A549 treated with dexamethasone at 1 μM for 4 hours (cell line): Measurements from ENCODE around the gene TBX10. TPM values are rescaled to one million over a fixed set of nuclear protein-coding genes. Genes with fewer than 3 reads are reported as not detected.

ENCODE experiments used
- total RNA-seq: library from RNA; stranded (reverse); fragments of 200-300 nt; extraction: Qiagen RNA extraction; gene quantifications from 5 replicates; pipeline ENCODE4 v1.2.3, GENCODE V29; 2022

Gene TBX10
- not detected in 5 replicates for total RNA-seq

GRCh38 chr11:67639438-67639859, at the start of gene TBX10:
Gene TBX10 (minus strand): TSS chr11:67639763. CDS start chr11:67639472, 291 bp downstream.

DNA sequence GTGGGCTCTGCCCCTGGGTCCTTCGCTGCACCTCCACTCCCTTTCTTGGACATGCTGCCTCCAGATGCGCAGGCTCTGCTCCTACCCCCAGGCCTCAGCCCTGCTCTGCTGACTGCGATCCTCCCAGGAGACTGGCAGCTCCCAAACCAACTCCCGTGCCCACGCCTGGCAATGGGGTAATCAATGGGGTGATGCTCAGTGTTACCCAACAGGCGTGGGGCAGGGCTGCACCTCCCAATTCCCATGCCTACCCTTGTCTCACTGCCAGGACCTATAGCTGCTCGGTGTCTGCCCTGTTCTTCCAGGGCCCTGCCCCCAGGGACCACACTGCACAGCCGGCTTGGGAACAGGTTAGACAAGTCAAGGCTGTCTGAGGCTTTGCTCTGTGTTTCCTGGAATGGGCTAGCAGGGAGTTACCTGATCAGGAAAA, 34.9 kb upstream of the TBX10 start, which contains the start of gene ALDH3B2:
ALDH3B2 (minus strand) TSS at position 182 of the 430 bp plus-strand sequence. CDS start 7,688 bp downstream, outside the sequence.

DNA sequence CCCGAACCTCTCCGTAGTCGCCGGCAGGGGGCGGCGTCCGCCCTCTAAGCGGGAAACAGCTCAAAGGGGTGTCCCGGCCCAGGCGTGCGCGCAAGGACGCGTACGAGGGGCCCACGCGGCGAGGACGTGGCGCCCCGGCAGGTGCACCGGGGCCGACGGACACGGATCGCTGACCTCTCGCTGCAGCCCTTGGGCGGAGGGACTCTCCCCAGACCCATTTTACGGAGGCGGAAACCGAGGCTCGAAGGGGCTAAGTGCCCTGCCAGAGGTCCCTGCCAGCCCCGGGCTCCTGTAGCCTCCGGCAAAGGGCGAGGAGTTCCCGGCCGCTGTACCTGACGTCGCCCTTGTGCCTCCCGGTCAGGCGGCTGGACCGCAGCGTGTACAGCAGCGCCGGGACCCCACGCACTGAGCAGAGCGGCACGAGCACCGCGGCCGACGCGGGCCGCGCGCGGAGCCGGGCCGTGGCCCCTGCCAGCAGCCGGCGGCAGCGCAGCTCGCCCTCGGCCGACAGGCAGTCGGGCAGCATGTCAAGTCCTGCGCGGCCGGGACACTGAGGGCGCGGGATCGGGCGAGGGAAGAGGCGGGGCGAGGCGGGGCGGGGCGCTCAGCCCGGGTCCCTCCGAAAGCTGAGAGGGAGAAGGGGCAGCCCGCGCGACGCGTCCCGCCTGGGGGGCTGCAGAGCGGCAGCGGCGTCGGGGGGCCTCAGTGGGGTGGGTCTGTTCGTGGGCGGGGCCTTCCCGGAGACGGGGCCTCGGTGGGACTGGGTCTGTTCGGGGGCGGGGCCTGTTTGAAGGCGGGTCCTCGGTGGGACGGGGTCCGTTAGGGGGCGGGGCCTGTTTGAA, 10.0 kb downstream of the TBX10 start, which contains the start of gene NUDT8:
NUDT8 (minus strand) TSS at position 552 of the 842 bp plus-strand sequence; CDS start at position 526, 26 bp downstream.

DNA sequence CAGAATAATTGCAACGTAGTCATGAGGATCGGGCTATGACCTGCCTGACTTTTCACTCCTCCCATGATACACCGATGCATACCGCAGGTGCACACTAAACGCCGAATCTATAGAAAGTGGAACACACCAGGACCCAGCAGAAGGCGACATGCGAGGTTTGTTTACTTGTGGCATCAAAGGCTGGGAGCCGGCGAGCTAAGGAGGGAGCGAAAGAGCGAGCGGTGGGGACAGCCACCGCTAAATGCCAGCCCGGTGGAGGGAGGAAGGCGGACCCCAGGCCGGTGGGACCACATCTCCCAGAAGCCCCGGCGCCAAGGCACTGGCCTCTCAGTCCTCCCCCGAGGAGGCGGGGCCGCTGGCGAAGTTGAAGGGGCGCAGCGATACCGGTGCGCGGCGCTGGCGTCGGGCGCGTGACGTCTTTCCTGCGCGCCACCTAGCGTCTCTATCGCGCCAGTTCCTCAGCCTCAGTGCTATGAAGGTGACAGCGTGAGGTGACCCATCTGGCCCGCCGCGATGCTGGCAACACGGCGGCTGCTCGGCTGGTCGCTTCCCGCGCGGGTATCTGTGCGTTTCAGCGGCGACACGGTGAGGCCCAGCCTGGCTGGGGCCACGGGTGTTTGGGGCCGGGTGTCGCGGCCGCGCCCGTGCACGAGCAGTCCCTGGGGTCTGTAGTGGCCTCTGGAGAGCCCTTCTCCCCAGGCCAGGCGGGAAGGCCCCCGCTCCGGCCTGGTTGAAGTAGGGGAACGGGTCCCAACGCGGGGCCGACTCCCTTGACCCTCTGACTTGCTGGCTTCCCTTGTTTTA, 32.9 kb downstream of the TBX10 start, which contains the start of gene NDUFV1:
NDUFV1 (plus strand) TSS at position 445 of the 804 bp plus-strand sequence; CDS start at position 514, 69 bp downstream.

GRCh38 chr11:67583247-67584204, 56.0 kb downstream of the TBX10 start, which contains the start of gene GSTP1:
Gene GSTP1 (plus strand): TSS chr11:67583812. CDS start chr11:67583844, 32 bp downstream.

Other genes starting within 250 kb of the TBX10 start
- 17.4 to 25.4 TPM (median 23.1 TPM) in 5 replicates for gene RAD9A, start 247.8 kb downstream of the TBX10 start, total RNA-seq
- gene PPP1CA, start 237.9 kb downstream of the TBX10 start, total RNA-seq: 264 to 298 TPM (median 276 TPM) in 5 replicates
- 0.07 to 0.22 TPM (median 0.12 TPM) in 4 of 5 replicates, not detected in the other for gene TBC1D10C, start 235.7 kb downstream of the TBX10 start, total RNA-seq
- gene CARNS1, start 224.1 kb downstream of the TBX10 start, total RNA-seq: 0.03 to 0.16 TPM (median 0.11 TPM) in 5 replicates
- gene RPS6KB2, start 211.3 kb downstream of the TBX10 start, total RNA-seq: 37.3 to 50.0 TPM (median 48.8 TPM) in 5 replicates
- gene PTPRCAP, start 202.1 kb downstream of the TBX10 start, total RNA-seq: 0.18 to 0.39 TPM (median 0.28 TPM) in 5 replicates
- gene CORO1B, start 196.3 kb downstream of the TBX10 start, total RNA-seq: 42.1 to 61.9 TPM (median 59.9 TPM) in 5 replicates
- gene GPR152, start 187.0 kb downstream of the TBX10 start, total RNA-seq: 0.07 TPM in 1 of 5 replicates, not detected in the others
- not detected in 5 replicates for gene CABP4, start 184.4 kb downstream of the TBX10 start, total RNA-seq
- gene TMEM134, start 170.5 kb downstream of the TBX10 start, total RNA-seq: 37.1 to 67.8 TPM (median 58.9 TPM) in 5 replicates
- gene AIP, start 156.7 kb downstream of the TBX10 start, total RNA-seq: 40.6 to 43.2 TPM (median 43.0 TPM) in 5 replicates
- gene PITPNM1, start 134.4 kb downstream of the TBX10 start, total RNA-seq: 21.8 to 40.9 TPM (median 38.0 TPM) in 5 replicates
- 57.8 to 84.5 TPM (median 82.5 TPM) in 5 replicates for gene CDK2AP2, start 131.6 kb downstream of the TBX10 start, total RNA-seq
- gene CABP2, start 116.3 kb downstream of the TBX10 start, total RNA-seq: not detected in 5 replicates
- 1,418 to 1,585 TPM (median 1,568 TPM) in 5 replicates for gene GSTP1, start 56.0 kb downstream of the TBX10 start, total RNA-seq
- 130 to 145 TPM (median 142 TPM) in 5 replicates for gene NDUFV1, start 32.8 kb downstream of the TBX10 start, total RNA-seq
- gene NUDT8, start 9.8 kb downstream of the TBX10 start, total RNA-seq: 8.5 to 12.6 TPM (median 11.3 TPM) in 5 replicates
- gene ACY3, start 11.0 kb upstream of the TBX10 start, total RNA-seq: 0.89 to 1.7 TPM (median 1.1 TPM) in 5 replicates
- 0.04 to 0.06 TPM (median 0.06 TPM) in 3 of 5 replicates, not detected in the others for gene ALDH3B2, start 34.9 kb upstream of the TBX10 start, total RNA-seq